GM21786 (cell line): ENCODE data around the gene MMEL1.
A peak's percentile ranks its signal among the peaks of the same experiment; 100 is the strongest.
"Not testable (repeated sequence)": the region's sequence is repeated elsewhere in the genome, so short reads cannot be mapped to it uniquely, and the experiment has no call there.

Experiments
- ATAC-seq: cut with Tn5 transposase; IDR thresholded peaks from one replicate; pipeline ENCODE4 v1.9.1; 2021; ENCODE audit not compliant: unreplicated experiment

MMEL1 gene

GRCh38 chr1:2591581-2592261 lies 41.1 kb downstream of the MMEL1 start:
- ATAC-seq, result no peak

DNA sequence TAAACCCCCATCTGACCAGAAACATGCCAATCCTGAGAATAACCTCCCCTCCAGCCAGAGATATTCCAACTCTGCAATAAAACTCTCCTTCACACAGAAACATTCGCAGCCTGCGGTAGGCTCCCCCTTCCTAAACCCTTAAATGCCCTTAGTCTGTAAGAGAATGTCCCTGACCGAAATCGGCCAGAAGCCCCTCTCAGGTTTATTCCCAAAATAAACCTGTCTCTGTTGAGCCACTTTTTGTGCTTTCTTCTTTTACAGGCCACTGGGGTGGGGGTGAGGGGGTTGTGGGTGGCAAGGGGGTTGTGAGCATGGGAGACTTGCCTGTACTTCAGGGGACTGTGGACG lies 41.6 kb downstream of the MMEL1 start:
- no peak for ATAC-seq

GRCh38 chr1:2590233-2591141 lies 42.3 kb downstream of the MMEL1 start:
- ATAC-seq, result no peak

DNA sequence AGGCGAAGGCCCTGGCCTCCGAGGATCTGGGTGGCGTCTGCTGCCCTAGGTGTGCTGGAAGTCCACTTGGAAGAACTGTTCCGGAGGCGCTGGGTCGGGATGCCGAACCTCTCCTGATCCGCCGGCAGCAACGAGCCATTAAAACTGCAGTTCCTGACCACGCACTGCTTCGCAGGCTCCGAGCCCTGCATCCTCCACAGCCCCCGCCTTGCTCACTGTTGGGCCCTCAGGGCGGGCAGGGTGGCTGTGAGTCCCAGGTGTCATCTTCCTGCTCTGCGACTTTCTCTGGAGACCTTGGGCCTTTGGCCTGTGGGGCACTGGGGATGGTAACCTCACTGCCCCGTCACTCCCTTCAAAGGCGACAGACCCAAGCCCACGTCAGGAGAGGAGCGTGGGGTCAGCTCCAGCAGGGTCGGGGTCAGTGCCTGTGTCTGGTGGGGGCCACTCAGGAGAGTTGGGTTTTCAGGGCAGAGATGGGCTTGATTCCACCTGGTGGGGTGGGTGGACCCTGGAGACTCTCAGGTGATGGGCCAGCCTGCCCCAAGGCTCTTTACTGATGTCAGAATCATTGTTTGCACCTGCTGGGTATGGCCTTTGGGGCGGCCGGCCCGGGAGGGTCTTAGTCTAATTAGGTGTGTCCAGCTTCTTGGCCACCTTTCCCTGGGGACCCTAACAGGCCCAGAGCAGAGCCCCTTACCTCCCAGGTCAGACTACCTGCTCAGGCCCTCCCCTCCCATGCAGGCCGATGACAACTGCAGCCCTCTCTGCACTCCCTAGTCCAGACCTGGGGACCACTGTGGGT lies 43.2 kb downstream of the MMEL1 start:
- no peak for ATAC-seq

GRCh38 chr1:2588661-2589430 lies 44.0 kb downstream of the MMEL1 start:
- ATAC-seq, result no peak

DNA sequence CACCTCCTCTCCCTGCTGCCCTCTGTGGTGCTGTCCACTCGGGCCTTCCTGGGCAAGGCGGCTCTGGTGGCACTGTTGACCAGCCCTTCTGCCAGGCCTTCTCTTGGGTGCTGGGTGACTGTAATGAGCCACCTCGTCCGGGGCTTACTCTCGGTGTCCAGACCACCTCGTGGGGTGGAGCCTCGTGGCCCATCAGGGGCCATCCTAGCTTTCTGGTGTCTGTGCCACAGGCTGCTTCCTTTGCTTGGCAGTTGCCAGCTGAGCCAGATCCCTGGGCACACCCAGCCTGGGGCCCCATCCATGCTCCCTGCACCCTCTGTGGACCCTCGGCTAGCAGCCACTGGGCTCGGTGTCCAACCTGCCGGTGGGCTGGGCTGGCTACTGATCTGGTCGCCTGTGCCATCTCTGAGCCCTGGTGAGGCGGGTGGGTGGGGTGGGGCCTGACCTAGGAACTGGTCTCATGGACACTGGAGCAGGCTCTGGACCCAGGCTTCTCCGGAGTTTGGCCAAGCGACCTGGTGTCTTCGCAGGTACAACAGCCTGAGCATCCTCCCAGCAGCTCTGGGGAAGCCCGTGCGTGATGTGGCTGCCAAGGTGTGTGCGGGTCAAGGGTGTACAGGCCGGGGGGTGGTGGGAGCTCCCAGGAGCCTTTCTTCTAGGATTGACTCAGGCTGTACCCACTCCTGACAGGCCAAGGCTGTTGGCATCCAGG lies 44.8 kb downstream of the MMEL1 start:
- no peak for ATAC-seq

- no peak for ATAC-seq
Observed at GRCh38 chr1:2587071-2587859, 45.6 kb downstream of the MMEL1 start.

GRCh38 chr1:2586154-2587070 lies 46.4 kb downstream of the MMEL1 start, which contains the start of gene PRXL2B:
Gene PRXL2B (plus strand): TSS chr1:2586777. CDS start chr1:2586886, 109 bp downstream.
- peak; percentile 53 for ATAC-seq

DNA sequence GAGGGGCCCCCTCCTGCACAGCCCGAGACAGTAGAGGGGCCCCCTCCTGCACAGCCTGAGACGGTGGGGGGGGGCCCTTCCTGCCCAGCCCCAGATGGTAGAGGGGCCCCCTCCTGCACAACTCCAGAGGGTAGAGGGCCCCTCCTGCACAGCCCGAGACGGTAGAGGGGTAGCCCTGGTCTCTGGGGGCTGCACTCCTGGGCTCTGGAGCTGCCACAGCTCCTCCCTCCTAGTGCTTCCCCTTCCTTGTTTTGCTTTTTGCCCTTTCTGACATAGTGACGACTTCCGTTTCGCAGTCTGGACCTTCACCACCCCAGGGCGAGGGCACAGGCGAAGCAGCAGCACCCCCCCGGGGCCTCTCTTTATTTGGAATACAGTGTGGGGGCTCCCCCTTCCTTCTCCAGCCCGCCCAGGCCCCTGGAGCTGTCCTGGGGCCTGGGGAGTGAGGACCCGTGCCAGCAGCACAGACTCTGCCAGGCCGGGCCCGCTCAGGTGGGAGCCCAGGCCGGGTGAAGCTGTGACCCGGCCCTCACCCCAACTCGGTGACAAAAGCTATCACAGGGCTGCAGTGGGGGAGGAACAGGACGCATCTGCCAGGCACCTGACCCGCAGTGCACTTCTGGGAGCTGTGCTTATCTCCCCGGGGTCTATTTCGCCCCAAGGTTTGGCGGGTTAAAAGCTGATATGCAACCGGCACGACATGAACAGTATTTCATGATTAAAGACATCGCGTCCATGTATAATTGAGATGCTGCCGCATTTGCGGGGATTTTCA lies 47.3 kb downstream of the MMEL1 start:
- peak; percentile 41 for ATAC-seq

DNA sequence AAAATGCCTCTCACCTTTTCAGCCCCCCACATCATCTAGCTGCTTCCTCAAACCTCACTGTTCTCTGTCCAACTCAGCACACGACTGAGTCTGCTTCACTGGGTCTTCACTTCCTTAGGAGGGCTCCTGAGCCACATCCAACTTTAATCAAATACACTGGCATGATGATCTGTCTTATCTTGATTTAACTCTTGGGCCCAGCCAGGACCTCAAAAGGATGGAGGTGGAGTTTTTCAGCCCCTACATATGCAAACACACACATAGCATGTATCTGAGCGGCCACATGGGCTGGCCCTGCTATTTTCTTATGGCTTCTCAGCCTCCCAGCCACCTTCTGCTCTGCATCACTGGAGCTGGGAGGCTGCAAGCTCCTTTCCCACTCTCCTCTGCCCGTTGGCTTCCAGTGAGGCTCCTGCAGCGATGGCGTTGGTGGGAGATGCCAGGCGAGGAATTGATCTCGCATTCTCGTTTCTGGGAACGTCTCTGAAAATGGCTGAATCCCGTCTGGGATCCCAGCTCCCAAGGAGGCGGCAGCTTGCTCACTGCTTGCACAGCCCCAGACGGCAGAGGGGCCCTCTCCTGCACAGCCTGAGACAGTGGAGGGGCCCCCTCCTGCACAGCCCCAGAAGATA lies 48.0 kb downstream of the MMEL1 start:
- no peak for ATAC-seq

DNA sequence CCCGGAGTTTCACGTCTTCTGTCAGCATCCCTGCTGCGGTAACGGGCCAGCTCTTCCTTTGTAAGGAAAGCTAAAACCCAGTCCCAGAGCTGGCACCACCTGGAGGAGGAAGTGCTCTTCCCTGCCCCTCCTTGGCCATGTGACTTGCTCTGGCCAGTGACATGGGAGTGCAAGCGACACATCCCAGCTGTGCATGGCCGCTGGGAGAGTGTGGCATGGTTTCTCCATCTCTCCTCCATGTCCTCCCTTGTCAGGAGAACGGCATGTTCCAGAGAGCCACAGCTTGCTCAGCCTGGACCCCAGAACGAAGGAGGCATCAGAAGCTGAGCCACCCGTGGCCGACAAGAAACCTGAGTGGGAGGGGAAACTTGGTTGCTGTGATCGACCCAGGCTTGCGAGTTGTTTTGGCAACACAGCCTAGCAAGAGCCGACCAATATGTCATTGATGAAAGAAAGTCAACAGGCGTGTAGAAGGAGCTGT lies 48.9 kb downstream of the MMEL1 start:
- no peak for ATAC-seq

DNA sequence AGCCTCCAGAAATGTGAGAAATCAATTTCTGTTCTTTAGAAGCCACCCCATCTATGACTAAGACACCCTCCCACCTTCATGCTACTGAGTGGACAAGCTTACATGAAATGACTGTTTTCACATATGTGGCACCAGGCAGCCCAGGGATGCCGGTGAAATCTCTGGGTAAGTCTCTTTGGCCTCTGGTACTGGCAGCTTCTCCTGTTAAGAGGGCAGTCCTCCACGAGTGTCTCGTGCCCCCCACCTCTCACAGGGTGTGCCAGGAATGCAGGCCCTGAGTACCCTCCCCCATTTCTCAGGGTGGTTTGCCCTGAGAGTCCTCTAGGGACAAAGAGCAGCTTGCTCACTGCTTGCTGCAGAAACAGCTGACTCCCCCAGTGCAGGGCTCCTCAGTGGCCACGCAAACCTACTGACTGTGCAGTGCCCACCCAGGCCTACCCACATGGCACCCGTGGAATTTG lies 49.5 kb downstream of the MMEL1 start:
- ATAC-seq, result no peak

- no peak for ATAC-seq
Observed at GRCh38 chr1:2582391-2582790, 50.4 kb downstream of the MMEL1 start.

GRCh38 chr1:2580691-2581090 lies 52.1 kb downstream of the MMEL1 start:
- no peak for ATAC-seq

GRCh38 chr1:2578758-2579118 lies 54.1 kb downstream of the MMEL1 start:
- no peak for ATAC-seq

GRCh38 chr1:2577565-2578075 lies 55.2 kb downstream of the MMEL1 start:
- ATAC-seq, result not testable (repeated sequence)
